ENCODE data around the gene FGGY.

FGGY gene

DNA sequence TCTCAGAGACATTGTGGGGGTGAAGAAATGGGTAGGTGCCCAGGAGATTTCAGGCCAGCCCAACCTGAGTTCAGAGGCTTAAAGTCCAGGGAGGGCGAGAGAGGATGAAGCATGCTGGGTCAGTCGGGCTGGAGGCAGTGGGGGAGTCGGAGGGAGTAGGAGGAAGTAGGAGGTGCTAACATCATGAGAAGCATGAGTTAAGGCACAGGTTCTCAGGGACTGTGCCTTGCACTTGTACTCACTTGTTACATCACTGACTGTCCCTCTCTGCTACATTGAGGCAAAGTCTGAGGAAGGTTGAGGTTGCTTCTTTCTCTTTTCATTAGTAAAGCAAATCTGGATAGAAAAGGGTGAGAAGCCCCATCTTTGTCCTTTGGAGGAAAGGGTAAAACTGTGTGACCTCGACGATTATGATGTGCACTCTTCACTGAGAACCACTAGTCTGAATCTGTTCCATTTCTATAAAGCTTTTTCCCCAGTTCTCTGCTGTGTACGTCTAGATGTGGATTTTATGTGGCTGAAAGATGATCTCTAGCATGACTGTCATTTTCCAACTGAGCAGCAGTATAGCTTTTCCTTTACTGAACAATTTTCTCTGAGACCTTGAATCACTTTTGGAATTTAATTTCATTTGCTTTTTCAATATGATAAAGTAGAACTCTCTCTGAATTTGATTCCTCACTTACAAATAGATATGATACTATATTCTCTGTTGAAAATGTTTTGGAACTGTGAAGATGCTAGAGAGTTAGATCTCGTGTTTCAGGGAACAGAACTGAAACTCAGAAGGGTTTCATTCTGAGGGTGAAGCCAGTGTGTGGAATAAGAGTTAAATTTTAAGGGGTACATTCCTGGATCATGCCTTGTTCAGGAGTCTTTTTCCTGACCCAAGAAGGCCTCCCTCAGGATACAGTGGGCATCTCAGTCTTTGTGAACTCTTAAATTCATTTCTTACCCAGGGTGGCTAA lies 94.6 kb downstream of the FGGY start:
- no peaks in the 10 kb centered on the region for H3K36me3 ChIP-seq (ENCODE audit: insufficient read depth, low read length)
- peaks cover 37% of the 10 kb centered on the region for H3K4me1 ChIP-seq (ENCODE audit: insufficient read depth, low read length)
- H3K27ac ChIP-seq (ENCODE audit: low read depth, low read length), result no peak overlapping the region
- H3K9me3 ChIP-seq (ENCODE audit: insufficient read depth, low read depth, low read length), result no peaks in the 10 kb centered on the region
- no peaks in the 10 kb centered on the region for H3K27me3 ChIP-seq (ENCODE audit: insufficient read depth, low read length)
- no peak overlapping the region for H3K4me3 ChIP-seq (ENCODE audit: low read length)
- 87% methylated on average over 7 of the region's 7 CpGs for WGBS
- no peak overlapping the region for H3K9ac ChIP-seq (ENCODE audit: low read depth, low read length)

- Histone ChIP-seq H3K4me3 (ENCODE audit: low read length) (peak overlapping the region; percentile 40), H3K27me3 (ENCODE audit: insufficient read depth, low read length) (no peaks in the 10 kb centered on the region), H3K36me3 (ENCODE audit: insufficient read depth, low read length) (no peaks in the 10 kb centered on the region), H3K9ac (ENCODE audit: low read depth, low read length) (no peak overlapping the region), H3K4me1 (ENCODE audit: insufficient read depth, low read length) (peaks cover 37% of the 10 kb centered on the region), H3K9me3 (ENCODE audit: insufficient read depth, low read depth, low read length) (no peaks in the 10 kb centered on the region), H3K27ac (ENCODE audit: low read depth, low read length) (no peak overlapping the region)
- 68% methylated on average over 6 of the region's 7 CpGs for WGBS
Observed at GRCh38 chr1:59393211-59394180, 96.6 kb downstream of the FGGY start.

DNA sequence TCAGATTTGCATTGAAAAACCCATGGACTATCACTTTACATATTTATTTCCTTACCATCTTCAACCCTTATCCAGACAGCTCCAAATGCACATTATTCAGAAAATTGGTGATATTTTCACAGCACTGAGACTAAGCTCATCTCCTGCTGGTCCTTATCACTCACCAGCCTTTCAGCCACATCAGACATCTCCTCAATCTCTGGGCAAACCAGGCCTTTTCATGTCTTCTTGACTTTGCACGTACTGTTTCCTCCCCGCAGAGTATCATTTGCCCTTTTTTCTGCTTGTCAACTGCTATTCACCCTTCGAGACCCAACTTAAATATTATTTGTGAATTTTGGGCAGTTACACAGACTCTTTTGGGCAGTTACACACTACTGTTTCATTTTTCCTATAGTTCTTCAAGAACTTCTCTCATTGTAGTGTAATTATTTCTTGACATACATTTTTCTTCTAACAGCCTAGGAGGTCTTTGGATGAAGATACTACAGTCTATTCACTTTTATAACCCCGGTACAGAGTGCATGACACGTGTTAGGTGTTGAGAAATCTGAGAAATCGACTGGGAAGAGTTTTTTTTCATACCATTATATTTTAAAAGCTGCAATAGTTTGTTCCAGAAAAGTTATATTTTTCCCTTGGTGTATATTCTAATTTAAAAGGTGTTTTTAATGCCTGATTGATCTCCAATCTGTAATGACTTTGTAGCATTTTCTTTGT lies 98.0 kb downstream of the FGGY start:
- Histone ChIP-seq H3K9ac (ENCODE audit: low read depth, low read length) (no peak overlapping the region), H3K27ac (ENCODE audit: low read depth, low read length) (no peak overlapping the region), H3K36me3 (ENCODE audit: insufficient read depth, low read length) (no peaks in the 10 kb centered on the region), H3K9me3 (ENCODE audit: insufficient read depth, low read depth, low read length) (no peaks in the 10 kb centered on the region), H3K27me3 (ENCODE audit: insufficient read depth, low read length) (no peaks in the 10 kb centered on the region), H3K4me1 (ENCODE audit: insufficient read depth, low read length) (peaks cover 37% of the 10 kb centered on the region), H3K4me3 (ENCODE audit: low read length) (no peak overlapping the region)
- WGBS, result 95% methylated on average over 3 of the region's 6 CpGs

DNA sequence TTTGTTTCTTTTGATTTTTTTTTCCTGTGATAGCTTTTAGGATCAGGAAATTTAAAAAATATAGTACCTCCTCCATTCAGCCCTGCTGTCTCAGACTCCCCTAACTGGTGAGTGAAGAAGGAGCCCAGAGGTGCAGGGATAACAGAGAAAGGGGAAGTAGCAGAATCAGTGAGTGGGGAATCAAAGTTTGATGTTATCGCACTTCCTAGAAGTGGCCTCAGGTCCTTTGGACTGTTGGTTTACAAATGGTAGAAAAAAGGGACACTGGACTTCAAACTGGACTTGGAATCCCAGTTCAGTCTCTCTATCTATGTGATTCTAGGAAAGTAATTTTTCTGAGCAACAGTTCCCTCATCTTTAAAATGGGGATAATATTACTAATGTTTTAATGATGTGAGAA lies 99.5 kb downstream of the FGGY start:
- Histone ChIP-seq H3K36me3 (ENCODE audit: insufficient read depth, low read length) (no peaks in the 10 kb centered on the region), H3K4me3 (ENCODE audit: low read length) (no peak overlapping the region), H3K4me1 (ENCODE audit: insufficient read depth, low read length) (peaks cover 37% of the 10 kb centered on the region), H3K9me3 (ENCODE audit: insufficient read depth, low read depth, low read length) (no peaks in the 10 kb centered on the region), H3K27ac (ENCODE audit: low read depth, low read length) (no peak overlapping the region), H3K27me3 (ENCODE audit: insufficient read depth, low read length) (no peaks in the 10 kb centered on the region), H3K9ac (ENCODE audit: low read depth, low read length) (no peak overlapping the region)
- 95% methylated on average over 1 of the region's 1 CpG for WGBS

GRCh38 chr1:59397139-59397858 lies 100.4 kb downstream of the FGGY start:
- no peaks in the 10 kb centered on the region for H3K27me3 ChIP-seq (ENCODE audit: insufficient read depth, low read length)
- no peak overlapping the region for H3K27ac ChIP-seq (ENCODE audit: low read depth, low read length)
- no peaks in the 10 kb centered on the region for H3K9me3 ChIP-seq (ENCODE audit: insufficient read depth, low read depth, low read length)
- no peaks in the 10 kb centered on the region for H3K36me3 ChIP-seq (ENCODE audit: insufficient read depth, low read length)
- H3K4me3 ChIP-seq (ENCODE audit: low read length), result no peak overlapping the region
- H3K9ac ChIP-seq (ENCODE audit: low read depth, low read length), result no peak overlapping the region
- 89% methylated on average over 7 of the region's 7 CpGs for WGBS
- H3K4me1 ChIP-seq (ENCODE audit: insufficient read depth, low read length), result peaks cover 37% of the 10 kb centered on the region

GRCh38 chr1:59399642-59400041 lies 102.7 kb downstream of the FGGY start:
- peaks cover 15% of the 10 kb centered on the region for H3K4me1 ChIP-seq (ENCODE audit: insufficient read depth, low read length)
- no peak overlapping the region for H3K27ac ChIP-seq (ENCODE audit: low read depth, low read length)
- no peak overlapping the region for H3K4me3 ChIP-seq (ENCODE audit: low read length)
- 90% methylated on average over 1 of the region's 1 CpG for WGBS
- no peak overlapping the region for H3K9ac ChIP-seq (ENCODE audit: low read depth, low read length)
- H3K9me3 ChIP-seq (ENCODE audit: insufficient read depth, low read depth, low read length), result no peaks in the 10 kb centered on the region
- no peaks in the 10 kb centered on the region for H3K27me3 ChIP-seq (ENCODE audit: insufficient read depth, low read length)
- no peaks in the 10 kb centered on the region for H3K36me3 ChIP-seq (ENCODE audit: insufficient read depth, low read length)

GRCh38 chr1:59401581-59401980 lies 104.7 kb downstream of the FGGY start:
- Histone ChIP-seq H3K4me3 (ENCODE audit: low read length) (no peak overlapping the region), H3K4me1 (ENCODE audit: insufficient read depth, low read length) (no peaks in the 10 kb centered on the region), H3K9ac (ENCODE audit: low read depth, low read length) (no peak overlapping the region), H3K9me3 (ENCODE audit: insufficient read depth, low read depth, low read length) (no peaks in the 10 kb centered on the region), H3K27ac (ENCODE audit: low read depth, low read length) (no peak overlapping the region), H3K27me3 (ENCODE audit: insufficient read depth, low read length) (no peaks in the 10 kb centered on the region), H3K36me3 (ENCODE audit: insufficient read depth, low read length) (no peaks in the 10 kb centered on the region)
- 97% methylated on average over 3 of the region's 3 CpGs for WGBS

GRCh38 chr1:59404796-59405195 lies 107.9 kb downstream of the FGGY start:
- H3K9ac ChIP-seq (ENCODE audit: low read depth, low read length), result no peak overlapping the region
- no peak overlapping the region for H3K4me3 ChIP-seq (ENCODE audit: low read length)
- WGBS, result 85% methylated on average over 7 of the region's 8 CpGs
- H3K27me3 ChIP-seq (ENCODE audit: insufficient read depth, low read length), result no peaks in the 10 kb centered on the region
- H3K36me3 ChIP-seq (ENCODE audit: insufficient read depth, low read length), result no peaks in the 10 kb centered on the region
- H3K4me1 ChIP-seq (ENCODE audit: insufficient read depth, low read length), result peaks cover 12% of the 10 kb centered on the region
- H3K27ac ChIP-seq (ENCODE audit: low read depth, low read length), result no peak overlapping the region
- no peaks in the 10 kb centered on the region for H3K9me3 ChIP-seq (ENCODE audit: insufficient read depth, low read depth, low read length)

GRCh38 chr1:59406437-59407164 lies 109.7 kb downstream of the FGGY start:
- H3K36me3 ChIP-seq (ENCODE audit: insufficient read depth, low read length), result no peaks in the 10 kb centered on the region
- WGBS, result 91% methylated on average over 4 of the region's 4 CpGs
- H3K27me3 ChIP-seq (ENCODE audit: insufficient read depth, low read length), result no peaks in the 10 kb centered on the region
- H3K9ac ChIP-seq (ENCODE audit: low read depth, low read length), result no peak overlapping the region
- H3K9me3 ChIP-seq (ENCODE audit: insufficient read depth, low read depth, low read length), result no peaks in the 10 kb centered on the region
- peaks cover 12% of the 10 kb centered on the region for H3K4me1 ChIP-seq (ENCODE audit: insufficient read depth, low read length)
- no peak overlapping the region for H3K4me3 ChIP-seq (ENCODE audit: low read length)
- H3K27ac ChIP-seq (ENCODE audit: low read depth, low read length), result no peak overlapping the region
